Measurements from ENCODE around the gene LNX1.

DNA sequence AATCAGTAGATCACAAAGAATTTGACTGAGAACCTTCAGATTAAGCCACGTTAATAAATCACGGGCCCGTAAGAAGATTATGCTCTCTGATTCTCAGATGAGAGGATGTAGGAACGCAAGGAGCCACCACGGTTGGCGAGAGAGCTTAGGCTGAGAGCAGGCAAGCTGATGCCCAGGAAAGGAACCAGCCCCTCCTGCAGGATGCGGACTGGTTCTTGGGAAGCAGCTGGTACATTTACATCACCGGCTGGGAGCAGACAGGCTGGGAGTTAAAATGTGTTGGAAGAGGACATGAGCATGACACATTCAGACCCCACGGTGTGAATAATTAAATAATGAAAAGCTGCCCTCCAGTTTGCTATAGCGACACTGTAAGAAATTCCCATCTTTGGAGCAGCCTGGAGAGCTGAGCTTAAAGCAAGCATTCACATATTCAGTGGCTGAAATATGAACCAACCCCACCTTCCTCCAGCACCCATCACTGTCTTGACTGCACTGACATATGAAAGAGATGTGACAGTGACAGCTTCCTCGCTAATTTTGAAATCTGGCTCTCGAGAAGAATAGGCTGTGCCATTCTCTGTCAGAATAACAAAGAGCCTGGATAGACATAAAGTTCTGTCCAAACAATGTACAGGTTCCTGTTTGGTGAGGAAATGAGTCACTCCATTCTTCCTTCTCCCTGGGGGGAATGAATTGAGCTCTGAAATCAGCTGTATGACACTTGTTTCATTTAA, 33.1 kb downstream of the LNX1 start:
- TF ChIP-seq, protein P1, sequence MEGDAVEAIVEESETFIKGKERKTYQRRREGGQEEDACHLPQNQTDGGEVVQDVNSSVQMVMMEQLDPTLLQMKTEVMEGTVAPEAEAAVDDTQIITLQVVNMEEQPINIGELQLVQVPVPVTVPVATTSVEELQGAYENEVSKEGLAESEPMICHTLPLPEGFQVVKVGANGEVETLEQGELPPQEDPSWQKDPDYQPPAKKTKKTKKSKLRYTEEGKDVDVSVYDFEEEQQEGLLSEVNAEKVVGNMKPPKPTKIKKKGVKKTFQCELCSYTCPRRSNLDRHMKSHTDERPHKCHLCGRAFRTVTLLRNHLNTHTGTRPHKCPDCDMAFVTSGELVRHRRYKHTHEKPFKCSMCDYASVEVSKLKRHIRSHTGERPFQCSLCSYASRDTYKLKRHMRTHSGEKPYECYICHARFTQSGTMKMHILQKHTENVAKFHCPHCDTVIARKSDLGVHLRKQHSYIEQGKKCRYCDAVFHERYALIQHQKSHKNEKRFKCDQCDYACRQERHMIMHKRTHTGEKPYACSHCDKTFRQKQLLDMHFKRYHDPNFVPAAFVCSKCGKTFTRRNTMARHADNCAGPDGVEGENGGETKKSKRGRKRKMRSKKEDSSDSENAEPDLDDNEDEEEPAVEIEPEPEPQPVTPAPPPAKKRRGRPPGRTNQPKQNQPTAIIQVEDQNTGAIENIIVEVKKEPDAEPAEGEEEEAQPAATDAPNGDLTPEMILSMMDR (IDR thresholded peaks at IDR 0.05), result no peak
- TF ChIP-seq POLR2A (IDR thresholded peaks at IDR 0.05), result no peak

All from vagina (tissue), 2 donors.